Measurements from ENCODE around the gene CD37.

The CD37 gene

DNA sequence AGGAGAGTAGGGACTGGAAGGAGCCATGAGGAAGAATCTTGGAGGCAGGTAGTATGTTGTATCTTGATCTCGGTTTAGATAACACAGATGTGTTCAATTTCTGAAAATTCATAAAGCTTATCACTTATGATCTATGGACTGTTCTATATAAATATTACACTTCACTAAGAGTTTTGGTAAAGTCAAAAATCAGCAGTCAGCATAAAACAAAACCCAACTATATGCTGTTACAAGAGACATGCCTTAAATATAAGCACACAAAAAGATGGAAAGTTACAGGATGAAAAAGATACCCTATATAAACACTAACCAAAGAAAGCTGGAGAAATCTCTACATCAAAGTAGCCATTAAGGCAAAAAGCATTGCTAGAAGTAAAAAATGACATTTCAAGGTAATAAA lies 48.4 kb downstream of the CD37 start:
- no peak for DNase-seq

DNA sequence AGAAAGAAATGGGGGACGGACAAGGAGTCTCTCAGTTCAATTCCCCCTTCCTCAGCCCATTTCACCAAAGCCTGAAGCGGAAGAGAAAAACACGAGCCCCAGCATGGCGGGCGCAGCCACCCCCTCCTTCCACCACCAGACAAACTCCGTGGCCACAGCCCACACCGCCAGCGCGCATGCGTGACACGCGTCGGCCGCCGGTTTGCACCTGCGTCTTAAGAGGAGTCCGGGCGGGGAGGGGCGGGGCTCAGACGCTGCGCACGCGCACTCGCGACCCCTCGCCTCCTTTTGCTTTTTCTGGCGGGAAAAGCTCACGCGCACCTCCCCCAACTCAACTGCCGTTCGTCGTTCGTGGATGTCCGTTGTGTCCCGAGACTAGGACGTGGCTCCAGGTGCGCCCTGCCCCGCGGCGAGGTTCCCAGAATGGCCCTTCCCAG lies 52.7 kb downstream of the CD37 start, which contains the start of gene KASH5:
Gene KASH5 (plus strand): TSS at position 314 of the 437 bp plus-strand sequence. CDS start 2,635 bp downstream, outside the sequence.
- DNase-seq = peak; percentile 45

DNA sequence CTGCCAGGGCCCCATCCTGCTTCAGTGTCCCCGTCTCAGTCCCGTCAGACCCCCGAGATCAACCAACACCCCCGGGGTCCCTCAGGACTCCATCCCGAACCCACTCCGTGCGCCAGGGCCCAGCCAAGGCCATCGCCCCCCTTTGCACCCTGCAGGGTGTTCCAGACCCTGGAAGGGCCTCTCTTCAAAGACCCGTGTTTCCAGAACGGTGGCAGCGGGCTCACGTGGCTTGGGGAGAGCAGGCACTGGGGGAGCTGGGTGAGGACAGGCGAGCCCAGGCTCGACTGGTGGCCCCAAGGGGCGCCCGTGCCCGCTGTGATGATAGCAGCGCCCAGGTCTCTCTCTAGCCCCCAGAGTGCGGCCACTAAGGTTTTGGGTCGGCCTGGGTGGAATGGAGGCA lies 54.2 kb downstream of the CD37 start:
- no peak for DNase-seq

Data from fibroblast of upper back skin (primary cell).